ENCODE data around the gene CA10. TPM values are rescaled to one million over a fixed set of nuclear protein-coding genes. Genes with fewer than 3 reads are reported as not detected.

Gene CA10
- total RNA-seq, 1 experiment from 2014 or later: 0.46 TPM

DNA sequence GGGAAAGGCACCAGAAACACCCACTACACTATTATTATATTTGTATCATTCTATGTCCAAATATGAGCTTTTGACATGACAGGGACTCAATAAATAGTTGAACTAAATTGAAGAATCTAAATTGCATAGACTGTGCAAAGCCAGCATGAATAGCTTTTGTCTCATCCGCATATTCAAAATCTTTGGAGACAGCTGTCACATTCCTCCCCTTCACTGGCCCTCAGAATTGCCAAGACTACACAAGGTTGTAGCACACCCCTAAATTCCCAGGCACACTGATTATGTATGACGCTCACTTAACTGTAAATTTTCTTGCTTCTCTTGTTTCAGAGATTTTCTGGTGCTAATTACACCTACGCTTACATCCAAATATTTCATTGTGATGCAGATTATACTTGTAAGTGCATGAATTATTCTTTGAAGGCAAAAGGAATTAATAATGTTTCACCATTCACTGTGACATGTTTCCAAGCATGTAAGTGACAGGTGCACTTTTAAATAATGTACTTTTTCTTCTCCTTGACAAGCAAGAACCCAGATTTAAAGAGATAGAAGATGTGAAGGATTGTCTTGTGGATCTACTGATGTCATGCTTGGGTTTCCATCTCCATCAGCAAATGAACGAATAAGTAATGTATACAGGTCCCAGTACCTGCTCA is 47.5 kb downstream of the CA10 start:
- Histone ChIP-seq H4K20me1 (ENCODE audit: control insufficient read depth, insufficient read depth, insufficient read length) (no peaks in the 10 kb centered on the region), H3K27me3 (ENCODE audit: insufficient read depth, low read length) (no peaks in the 10 kb centered on the region), H3T11ph (ENCODE audit: low read length) (no peak overlapping the region), H3K4ac (ENCODE audit: low read depth, low read length) (no peak overlapping the region), H3K18ac (ENCODE audit: insufficient read length, low read depth, low read length) (no peak overlapping the region), H3K27ac (ENCODE audit: insufficient read length, low read depth, low read length) (no peak overlapping the region), H3K79me1 (ENCODE audit: insufficient read depth, low read depth, low read length, poor library complexity, severe bottlenecking) (no peaks in the 10 kb centered on the region), H2BK20ac (ENCODE audit: low read depth, low read length, poor library complexity, severe bottlenecking) (no peak overlapping the region), H3K23me2 (ENCODE audit: insufficient read length, low read depth, low read length, poor library complexity, severe bottlenecking) (no peaks in the 10 kb centered on the region), H3K56ac (ENCODE audit: insufficient read length, low read depth, low read length) (no peak overlapping the region), H2BK5ac (ENCODE audit: insufficient read length, low read length) (no peak overlapping the region), H3K79me2 (ENCODE audit: insufficient read depth, low read length) (no peaks in the 10 kb centered on the region), H2BK15ac (ENCODE audit: low read depth, low read length) (no peak overlapping the region), H3K9me3 (ENCODE audit: control insufficient read depth, low read depth, low read length) (no peaks in the 10 kb centered on the region), H3K14ac (ENCODE audit: insufficient read depth, low read length) (no peak overlapping the region), H4K91ac (ENCODE audit: insufficient read length, low read depth, low read length) (no peak overlapping the region), H3K23ac (ENCODE audit: insufficient read length, low read depth, low read length) (no peak overlapping the region), H2BK120ac (ENCODE audit: low read depth, low read length, poor library complexity, severe bottlenecking) (no peak overlapping the region), H2AFZ (ENCODE audit: low read length) (no peak overlapping the region), H3K4me1 (ENCODE audit: insufficient read depth, low read length) (peaks cover 3% of the 10 kb centered on the region; the same call in 1 of the 2 replicates), H4K5ac (ENCODE audit: insufficient read length, low read depth, low read length) (no peak overlapping the region), H2BK12ac (ENCODE audit: insufficient read length, low read depth, low read length) (no peak overlapping the region), H3K4me2 (ENCODE audit: insufficient read depth, insufficient read length, low read length) (no peak overlapping the region), H2AK5ac (ENCODE audit: insufficient read length, low read length) (no peak overlapping the region), H3K9ac (ENCODE audit: extremely low read depth, insufficient read length, low read length) (no peak overlapping the region), H4K8ac (replicated peaks; ENCODE audit: insufficient read length, low read depth, low read length) (no peak overlapping the region)
- peak overlapping the region in 1 of 3 experiments; percentile 52; a peak in 1 of 7 replicates for H3K27ac Mint-ChIP-seq
- no CpG with 5 or more reads among the region's 4 CpGs for WGBS (ENCODE audit: extremely low coverage, insufficient read length, low lambda C conversion rate)
- no peaks in the 10 kb centered on the region for H3K27me3 Mint-ChIP-seq (ENCODE audit: low read depth)
- peaks cover 8 to 12% of the 10 kb centered on the region in 2 experiments for H3K9me3 Mint-ChIP-seq
- TF ChIP-seq, protein P1, sequence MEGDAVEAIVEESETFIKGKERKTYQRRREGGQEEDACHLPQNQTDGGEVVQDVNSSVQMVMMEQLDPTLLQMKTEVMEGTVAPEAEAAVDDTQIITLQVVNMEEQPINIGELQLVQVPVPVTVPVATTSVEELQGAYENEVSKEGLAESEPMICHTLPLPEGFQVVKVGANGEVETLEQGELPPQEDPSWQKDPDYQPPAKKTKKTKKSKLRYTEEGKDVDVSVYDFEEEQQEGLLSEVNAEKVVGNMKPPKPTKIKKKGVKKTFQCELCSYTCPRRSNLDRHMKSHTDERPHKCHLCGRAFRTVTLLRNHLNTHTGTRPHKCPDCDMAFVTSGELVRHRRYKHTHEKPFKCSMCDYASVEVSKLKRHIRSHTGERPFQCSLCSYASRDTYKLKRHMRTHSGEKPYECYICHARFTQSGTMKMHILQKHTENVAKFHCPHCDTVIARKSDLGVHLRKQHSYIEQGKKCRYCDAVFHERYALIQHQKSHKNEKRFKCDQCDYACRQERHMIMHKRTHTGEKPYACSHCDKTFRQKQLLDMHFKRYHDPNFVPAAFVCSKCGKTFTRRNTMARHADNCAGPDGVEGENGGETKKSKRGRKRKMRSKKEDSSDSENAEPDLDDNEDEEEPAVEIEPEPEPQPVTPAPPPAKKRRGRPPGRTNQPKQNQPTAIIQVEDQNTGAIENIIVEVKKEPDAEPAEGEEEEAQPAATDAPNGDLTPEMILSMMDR (conservative IDR thresholded peaks at IDR 0.05): no peak
- H3K36me3 Mint-ChIP-seq (ENCODE audit: insufficient read depth in 1 of 3, low read depth in 3 of 3): peaks cover 2 to 13% (median 10%) of the 10 kb centered on the region in 3 experiments; a peak in 5 of 7 replicates
- DNase-seq: no peak
- no peak overlapping the region for H3K4me3 Mint-ChIP-seq
- peaks cover 12 to 20% of the 10 kb centered on the region in 2 experiments for H3K4me1 Mint-ChIP-seq

Data from H9 (cell line).